ENCODE data around the gene CYP26B1. TPM values are rescaled to one million over a fixed set of nuclear protein-coding genes. Genes with fewer than 3 reads are reported as not detected.

Gene CYP26B1
- polyA plus RNA-seq, 1 donor (not counting 4 experiments of a cell fraction or from before 2014, with no cell fraction given): 1.2 TPM

DNA sequence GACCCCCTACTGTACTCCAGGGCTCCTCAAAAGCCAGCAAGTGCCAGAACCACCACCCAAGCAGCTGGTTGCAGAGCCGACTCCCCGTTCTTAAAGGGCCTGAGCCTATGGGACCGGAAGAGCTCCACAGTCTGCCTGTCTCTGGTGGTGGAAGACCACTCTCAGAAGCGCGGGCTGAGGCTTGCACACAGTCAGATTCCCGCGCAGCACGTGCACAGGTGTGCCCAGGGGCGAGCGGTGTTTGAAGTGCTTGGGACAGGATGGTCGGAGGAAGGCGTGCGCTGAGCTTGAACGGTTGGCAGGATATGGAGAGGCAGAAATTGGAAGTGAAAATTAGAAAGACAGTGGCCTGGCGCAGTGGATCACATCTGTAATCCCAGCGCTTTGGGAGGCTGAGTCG, 64.8 kb downstream of the CYP26B1 start:
- H4K20me1 ChIP-seq (ENCODE audit: control insufficient read depth, extremely low read depth, insufficient read depth, low read length): no peaks in the 10 kb centered on the region
- H3K36me3 ChIP-seq (ENCODE audit: control insufficient read depth in 2 of 2, extremely low read depth in 1 of 2, insufficient read depth in 2 of 2, low read length in 2 of 2): no peaks in the 10 kb centered on the region
- dilution Hi-C loops (cut with MboI; ENCODE audit: extremely low pct_ligation_motif_present, low sequenced_read_pairs): no loop called here
- H3K79me2 ChIP-seq (ENCODE audit: control insufficient read depth, insufficient read depth, low read length): no peaks in the 10 kb centered on the region
- no peak overlapping the region for H3K4me2 ChIP-seq (ENCODE audit: control insufficient read depth, extremely low read depth, insufficient read depth, low read depth, low read length)
- TF ChIP-seq EZH2 (IDR thresholded peaks at IDR 0.05; ENCODE audit: low read length): no peak
- TF ChIP-seq, protein P1, sequence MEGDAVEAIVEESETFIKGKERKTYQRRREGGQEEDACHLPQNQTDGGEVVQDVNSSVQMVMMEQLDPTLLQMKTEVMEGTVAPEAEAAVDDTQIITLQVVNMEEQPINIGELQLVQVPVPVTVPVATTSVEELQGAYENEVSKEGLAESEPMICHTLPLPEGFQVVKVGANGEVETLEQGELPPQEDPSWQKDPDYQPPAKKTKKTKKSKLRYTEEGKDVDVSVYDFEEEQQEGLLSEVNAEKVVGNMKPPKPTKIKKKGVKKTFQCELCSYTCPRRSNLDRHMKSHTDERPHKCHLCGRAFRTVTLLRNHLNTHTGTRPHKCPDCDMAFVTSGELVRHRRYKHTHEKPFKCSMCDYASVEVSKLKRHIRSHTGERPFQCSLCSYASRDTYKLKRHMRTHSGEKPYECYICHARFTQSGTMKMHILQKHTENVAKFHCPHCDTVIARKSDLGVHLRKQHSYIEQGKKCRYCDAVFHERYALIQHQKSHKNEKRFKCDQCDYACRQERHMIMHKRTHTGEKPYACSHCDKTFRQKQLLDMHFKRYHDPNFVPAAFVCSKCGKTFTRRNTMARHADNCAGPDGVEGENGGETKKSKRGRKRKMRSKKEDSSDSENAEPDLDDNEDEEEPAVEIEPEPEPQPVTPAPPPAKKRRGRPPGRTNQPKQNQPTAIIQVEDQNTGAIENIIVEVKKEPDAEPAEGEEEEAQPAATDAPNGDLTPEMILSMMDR (optimal IDR thresholded peaks at IDR 0.05 in 1 of 3, IDR thresholded peaks at IDR 0.05 in 1 of 3, conservative IDR thresholded peaks at IDR 0.05 in 1 of 3; ENCODE audit: extremely low read depth in 1 of 3, insufficient read depth in 2 of 3, low read length in 3 of 3): no peak
- no peak for DNase-seq (ENCODE audit: low read depth, low spot score)
- no peak overlapping the region for H3K4me3 ChIP-seq (ENCODE audit: control insufficient read depth in 2 of 3, extremely low read depth in 1 of 3, insufficient read depth in 2 of 3, low read depth in 1 of 3, low read length in 3 of 3)
- H3K4me1 ChIP-seq (ENCODE audit: control insufficient read depth, extremely low read depth, insufficient read depth, low read length): no peaks in the 10 kb centered on the region
- no peaks in the 10 kb centered on the region for H3K9me3 ChIP-seq (ENCODE audit: control insufficient read depth, low read depth, low read length)
- no peak overlapping the region for H3K9ac ChIP-seq (ENCODE audit: control insufficient read depth, extremely low read depth, insufficient read depth, low read length)
- H3K27me3 ChIP-seq (ENCODE audit: control insufficient read depth, extremely low read depth, insufficient read depth, low read length): peaks cover 3% of the 10 kb centered on the region
- H3K9me1 ChIP-seq (ENCODE audit: control insufficient read depth, extremely low read depth, insufficient read depth, low read length): no peaks in the 10 kb centered on the region
- no peak overlapping the region for H3K27ac ChIP-seq (ENCODE audit: control insufficient read depth, insufficient read depth, low read length)
- no peak overlapping the region for H2AFZ ChIP-seq (ENCODE audit: control insufficient read depth, low read length)
- FAIRE-seq: no peak

DNA sequence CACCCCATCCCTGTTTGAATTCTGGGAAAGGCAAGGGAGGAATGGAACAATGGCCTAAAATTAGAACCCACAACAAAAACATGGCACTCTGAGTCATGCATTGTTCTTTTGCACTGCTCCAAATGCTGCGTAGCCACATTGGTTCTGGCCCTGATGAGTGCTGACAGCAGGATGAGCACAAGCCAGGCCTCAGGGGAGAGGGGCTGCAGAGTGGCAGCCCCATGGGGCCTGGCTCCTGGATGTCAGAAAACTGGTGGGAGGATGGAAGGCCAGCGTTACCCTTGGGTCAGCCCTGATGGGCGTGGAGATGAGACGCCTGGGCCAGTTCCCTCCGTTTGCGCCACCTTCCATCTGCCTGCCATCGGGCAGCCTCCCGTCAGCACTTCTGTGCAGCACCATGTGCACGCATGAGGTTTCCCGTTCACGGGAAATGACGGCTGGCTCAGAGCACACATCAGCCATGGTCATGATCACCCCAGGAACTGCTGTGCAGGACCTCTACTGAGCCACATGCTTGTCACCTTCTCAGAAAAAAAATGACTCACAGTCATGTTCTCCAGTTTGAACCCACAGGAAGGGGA, 65.6 kb downstream of the CYP26B1 start:
- FAIRE-seq (no peak), DNase-seq (ENCODE audit: low read depth, low spot score) (no peak)
- dilution Hi-C loops (cut with MboI; ENCODE audit: extremely low pct_ligation_motif_present, low sequenced_read_pairs): no loop called here

More for the DNA sequence above, 65.6 kb downstream of the CYP26B1 start:
- Histone ChIP-seq H3K79me2 (ENCODE audit: control insufficient read depth, insufficient read depth, low read length) (no peaks in the 10 kb centered on the region), H3K4me3 (ENCODE audit: control insufficient read depth in 2 of 3, extremely low read depth in 1 of 3, insufficient read depth in 2 of 3, low read depth in 1 of 3, low read length in 3 of 3) (no peak overlapping the region), H3K9ac (ENCODE audit: control insufficient read depth, extremely low read depth, insufficient read depth, low read length) (no peak overlapping the region), H3K4me1 (ENCODE audit: control insufficient read depth, extremely low read depth, insufficient read depth, low read length) (no peaks in the 10 kb centered on the region), H3K27me3 (ENCODE audit: control insufficient read depth, extremely low read depth, insufficient read depth, low read length) (peaks cover 3% of the 10 kb centered on the region), H3K27ac (ENCODE audit: control insufficient read depth, insufficient read depth, low read length) (no peak overlapping the region), H4K20me1 (ENCODE audit: control insufficient read depth, extremely low read depth, insufficient read depth, low read length) (no peaks in the 10 kb centered on the region), H3K9me3 (ENCODE audit: control insufficient read depth, low read depth, low read length) (no peaks in the 10 kb centered on the region), H2AFZ (ENCODE audit: control insufficient read depth, low read length) (no peak overlapping the region), H3K9me1 (ENCODE audit: control insufficient read depth, extremely low read depth, insufficient read depth, low read length) (no peaks in the 10 kb centered on the region), H3K36me3 (ENCODE audit: control insufficient read depth in 2 of 2, extremely low read depth in 1 of 2, insufficient read depth in 2 of 2, low read length in 2 of 2) (no peaks in the 10 kb centered on the region), H3K4me2 (ENCODE audit: control insufficient read depth, extremely low read depth, insufficient read depth, low read depth, low read length) (no peak overlapping the region)
- TF ChIP-seq EZH2 (IDR thresholded peaks at IDR 0.05; ENCODE audit: low read length): no peak
- TF ChIP-seq, protein P1 (optimal IDR thresholded peaks at IDR 0.05 in 1 of 3, IDR thresholded peaks at IDR 0.05 in 1 of 3, conservative IDR thresholded peaks at IDR 0.05 in 1 of 3; ENCODE audit: extremely low read depth in 1 of 3, insufficient read depth in 2 of 3, low read length in 3 of 3): no peak

Measured in keratinocyte (primary cell).